Measurements from ENCODE around the gene NUPR2. TPM values are rescaled to one million over a fixed set of nuclear protein-coding genes. Genes with fewer than 3 reads are reported as not detected.
"Not testable (repeated sequence)": the region's sequence is repeated elsewhere in the genome, so short reads cannot be mapped to it uniquely, and the experiment has no call there.

NUPR2 gene
- total RNA-seq, 4 donors from 2014 or later, result not detected

DNA sequence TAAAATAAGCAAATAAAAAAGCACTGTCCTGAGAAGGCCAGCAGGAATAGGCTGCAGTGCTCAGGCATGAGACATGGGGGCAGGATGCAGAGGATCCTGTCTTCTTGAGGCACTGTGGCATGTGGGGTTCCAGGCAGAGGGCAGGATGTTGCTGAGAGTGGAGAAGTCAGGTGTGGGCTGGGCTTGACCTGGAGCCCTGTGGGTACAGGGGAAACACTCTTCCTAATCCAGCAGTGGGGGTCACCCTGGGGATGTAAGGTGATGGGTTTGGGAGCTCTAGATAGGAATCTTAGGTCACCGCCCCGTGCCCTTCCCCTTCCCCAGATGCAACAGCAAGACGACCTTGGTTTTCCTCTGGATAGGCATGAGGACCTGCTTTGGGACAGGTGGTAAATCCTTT, 38.5 kb downstream of the NUPR2 start:
- 90 to 97% methylated on average over 3 of the region's 3 CpGs for WGBS, 2 donors
- no peak for DNase-seq (ENCODE audit: low spot score in 2 of 2)
- no peak overlapping the region for H3K4me3 ChIP-seq
- H3K4me1 ChIP-seq, result peaks cover 0 to 29% (median 10%) of the 10 kb centered on the region in 4 donors
- peaks cover 0 to 57% (median 0%) of the 10 kb centered on the region in 3 donors for H3K36me3 ChIP-seq
- no peaks in the 10 kb centered on the region for H3K9me3 ChIP-seq
- no peak overlapping the region for H3K27ac ChIP-seq
- TF ChIP-seq, protein P1, sequence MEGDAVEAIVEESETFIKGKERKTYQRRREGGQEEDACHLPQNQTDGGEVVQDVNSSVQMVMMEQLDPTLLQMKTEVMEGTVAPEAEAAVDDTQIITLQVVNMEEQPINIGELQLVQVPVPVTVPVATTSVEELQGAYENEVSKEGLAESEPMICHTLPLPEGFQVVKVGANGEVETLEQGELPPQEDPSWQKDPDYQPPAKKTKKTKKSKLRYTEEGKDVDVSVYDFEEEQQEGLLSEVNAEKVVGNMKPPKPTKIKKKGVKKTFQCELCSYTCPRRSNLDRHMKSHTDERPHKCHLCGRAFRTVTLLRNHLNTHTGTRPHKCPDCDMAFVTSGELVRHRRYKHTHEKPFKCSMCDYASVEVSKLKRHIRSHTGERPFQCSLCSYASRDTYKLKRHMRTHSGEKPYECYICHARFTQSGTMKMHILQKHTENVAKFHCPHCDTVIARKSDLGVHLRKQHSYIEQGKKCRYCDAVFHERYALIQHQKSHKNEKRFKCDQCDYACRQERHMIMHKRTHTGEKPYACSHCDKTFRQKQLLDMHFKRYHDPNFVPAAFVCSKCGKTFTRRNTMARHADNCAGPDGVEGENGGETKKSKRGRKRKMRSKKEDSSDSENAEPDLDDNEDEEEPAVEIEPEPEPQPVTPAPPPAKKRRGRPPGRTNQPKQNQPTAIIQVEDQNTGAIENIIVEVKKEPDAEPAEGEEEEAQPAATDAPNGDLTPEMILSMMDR (IDR thresholded peaks at IDR 0.05), result no peak
- no peak for TF ChIP-seq EP300 (IDR thresholded peaks at IDR 0.05)
- no peak for TF ChIP-seq POLR2A (IDR thresholded peaks at IDR 0.05)
- no peaks in the 10 kb centered on the region for H3K27me3 ChIP-seq

DNA sequence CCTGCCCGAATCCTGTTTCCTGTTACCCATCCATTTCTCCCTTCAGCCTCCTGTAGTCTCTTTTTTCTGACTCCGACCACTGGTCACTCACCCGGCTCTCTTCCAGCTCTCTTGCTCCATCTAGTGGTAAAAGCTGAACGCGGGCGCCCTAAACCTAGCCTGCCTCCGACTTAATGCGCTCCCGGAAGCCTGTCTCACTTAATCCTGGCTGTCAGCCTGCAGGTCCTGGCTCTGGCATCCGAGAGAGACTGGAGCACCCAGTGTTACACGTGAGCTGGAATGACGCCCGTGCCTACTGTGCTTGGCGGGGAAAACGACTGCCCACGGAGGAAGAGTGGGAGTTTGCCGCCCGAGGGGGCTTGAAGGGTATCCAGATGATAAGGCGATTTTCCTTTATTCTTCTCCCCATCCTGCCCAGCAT, 41.8 kb downstream of the NUPR2 start:
- Histone ChIP-seq H3K36me3 (peaks cover 0 to 70% (median 0%) of the 10 kb centered on the region in 3 donors), H3K4me3 (no peak overlapping the region), H3K9me3 (no peaks in the 10 kb centered on the region), H3K27me3 (no peaks in the 10 kb centered on the region), H3K27ac (peak overlapping the region in 1 of 4 donors; percentile 21), H3K4me1 (peaks cover 0 to 15% (median 2%) of the 10 kb centered on the region in 4 donors)
- TF ChIP-seq, protein P1 (IDR thresholded peaks at IDR 0.05), result peak; percentile 84 to 91 (median 87)
- no peak for TF ChIP-seq EP300 (IDR thresholded peaks at IDR 0.05)
- DNase-seq (ENCODE audit: low spot score in 2 of 2), result peak; percentile 71 to 84
- 17% methylated on average over 19 of the region's 19 CpGs for WGBS, 2 donors

DNA sequence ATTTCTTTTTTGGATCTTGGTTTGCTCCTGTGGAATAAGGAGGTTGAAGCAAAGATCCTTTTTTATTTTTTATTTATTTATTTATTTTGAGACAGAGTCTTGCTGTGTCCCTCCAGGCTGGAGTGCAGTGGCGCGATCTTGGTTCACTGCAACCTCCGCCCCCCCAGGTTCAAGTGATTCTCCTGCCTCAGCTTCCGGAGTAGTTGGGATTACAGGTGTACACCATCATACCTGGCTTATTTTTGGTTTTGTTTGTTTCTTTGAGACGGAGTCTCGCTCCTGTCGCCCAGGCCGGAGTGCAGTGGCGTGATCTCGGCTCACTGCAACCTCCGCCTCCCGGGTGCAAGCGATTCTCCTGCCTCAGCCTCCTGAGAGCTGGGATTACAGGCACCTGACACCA, 49.8 kb downstream of the NUPR2 start:
- H3K36me3 ChIP-seq, result peaks cover 0 to 57% (median 0%) of the 10 kb centered on the region in 3 donors
- WGBS, 2 donors, result 94 to 97% methylated on average over 13 of the region's 13 CpGs
- not testable (repeated sequence) for DNase-seq (ENCODE audit: low spot score in 2 of 2); H3K27me3 ChIP-seq; H3K27ac ChIP-seq; H3K4me3 ChIP-seq; H3K9me3 ChIP-seq
- peaks cover 0 to 21% (median 3%) of the 10 kb centered on the region in 4 donors for H3K4me1 ChIP-seq

Other genes with a start within 250 kb of the NUPR2 start
- gene ZNF713, start 229.0 kb downstream of the NUPR2 start, total RNA-seq, result 1 to 10 TPM; 3.0 to 7.3 (median 3.7) TPM
- 1 to 10 TPM; 2.2 to 7.5 (median 3.8) TPM for gene MRPS17, start 164.5 kb downstream of the NUPR2 start, total RNA-seq
- 10 to 100 TPM; 54.4 to 61.0 (median 59.0) TPM for gene NIPSNAP2, start 151.8 kb downstream of the NUPR2 start, total RNA-seq
- 10 to 100 TPM; 14.9 to 39.8 (median 25.1) TPM for gene PSPH, start 65.0 kb downstream of the NUPR2 start, total RNA-seq
- 10 to 100 TPM; 60.0 to 99.0 (median 77.9) TPM for gene CCT6A, start 64.7 kb downstream of the NUPR2 start, total RNA-seq
- gene SUMF2, start 52.1 kb downstream of the NUPR2 start, total RNA-seq, result 100 to 1,000 TPM in 3 of 4 donors, 10 to 100 TPM in 1; 99.4 to 162 (median 132) TPM
- gene PHKG1, start 23.5 kb downstream of the NUPR2 start, total RNA-seq, result 1 to 10 TPM in 3 of 4 donors, under 1 TPM in 1; 0.39 to 4.2 (median 1.3) TPM
- gene CHCHD2, start 9.9 kb downstream of the NUPR2 start, total RNA-seq, result 100 to 1,000 TPM; 286 to 417 (median 326) TPM

Data from tibial nerve (tissue), 4 donors.